NCI-H82 treated with DMSO at 0.1 percent for 48 hours (cell line): ENCODE measurements around the gene GSAP.

Experiments used
- DNase-seq: peaks from one replicate; lab custom pipeline; 2025; ENCODE audit not compliant: unreplicated experiment; lab: John Stamatoyannopoulos, UW

The GSAP gene

GRCh38 chr7:77409005-77409738, 7.0 kb downstream of the GSAP start:
- no peak for DNase-seq

- DNase-seq: no peak
These were observed 8.2 kb downstream of the GSAP start for GRCh38 chr7:77407906-77408305.

GRCh38 chr7:77406421-77406820, 9.7 kb downstream of the GSAP start:
- DNase-seq: no peak

- DNase-seq: no peak
These were observed 11.5 kb downstream of the GSAP start for GRCh38 chr7:77404641-77405040.

GRCh38 chr7:77403957-77404356, 12.2 kb downstream of the GSAP start:
- DNase-seq: no peak

- DNase-seq: no peak
These were observed 13.3 kb downstream of the GSAP start for GRCh38 chr7:77402818-77403217.

- no peak for DNase-seq
These were observed 15.1 kb downstream of the GSAP start for GRCh38 chr7:77401002-77401401.

GRCh38 chr7:77399816-77400215, 16.3 kb downstream of the GSAP start:
- DNase-seq: no peak

GRCh38 chr7:77396894-77397547, 19.1 kb downstream of the GSAP start:
- no peak for DNase-seq

GRCh38 chr7:77395626-77396025, 20.5 kb downstream of the GSAP start:
- DNase-seq: no peak

- DNase-seq: no peak
These were observed 22.2 kb downstream of the GSAP start for GRCh38 chr7:77393954-77394353.

GRCh38 chr7:77393261-77393660, 22.9 kb downstream of the GSAP start:
- no peak for DNase-seq

GRCh38 chr7:77391230-77391629, 24.9 kb downstream of the GSAP start:
- no peak for DNase-seq

GRCh38 chr7:77388055-77388641, 28.0 kb downstream of the GSAP start:
- DNase-seq: no peak

GRCh38 chr7:77386165-77386822, 29.9 kb downstream of the GSAP start:
- DNase-seq: no peak

- DNase-seq: no peak
These were observed 32.8 kb downstream of the GSAP start for GRCh38 chr7:77383333-77383740.

- DNase-seq: no peak
These were observed 33.6 kb downstream of the GSAP start for GRCh38 chr7:77382532-77382931.

- DNase-seq: no peak
These were observed 37.6 kb downstream of the GSAP start for GRCh38 chr7:77378584-77378983.

GRCh38 chr7:77370606-77371005, 45.5 kb downstream of the GSAP start:
- DNase-seq: no peak

- DNase-seq: no peak
These were observed 47.2 kb downstream of the GSAP start for GRCh38 chr7:77368974-77369373.

GRCh38 chr7:77367976-77368375, 48.2 kb downstream of the GSAP start:
- DNase-seq: no peak

GRCh38 chr7:77362905-77363304, 53.2 kb downstream of the GSAP start:
- no peak for DNase-seq
